SKM-1 (cell line): Measurements from ENCODE around the gene SPOUT1.
"Not testable (repeated sequence)": the region's sequence is repeated elsewhere in the genome, so short reads cannot be mapped to it uniquely, and the experiment has no call there.

ENCODE experiments used
- DNase-seq: peaks from one replicate; lab custom pipeline; 2025; ENCODE audit not compliant: unreplicated experiment; lab: John Stamatoyannopoulos, UW

Gene SPOUT1

DNA sequence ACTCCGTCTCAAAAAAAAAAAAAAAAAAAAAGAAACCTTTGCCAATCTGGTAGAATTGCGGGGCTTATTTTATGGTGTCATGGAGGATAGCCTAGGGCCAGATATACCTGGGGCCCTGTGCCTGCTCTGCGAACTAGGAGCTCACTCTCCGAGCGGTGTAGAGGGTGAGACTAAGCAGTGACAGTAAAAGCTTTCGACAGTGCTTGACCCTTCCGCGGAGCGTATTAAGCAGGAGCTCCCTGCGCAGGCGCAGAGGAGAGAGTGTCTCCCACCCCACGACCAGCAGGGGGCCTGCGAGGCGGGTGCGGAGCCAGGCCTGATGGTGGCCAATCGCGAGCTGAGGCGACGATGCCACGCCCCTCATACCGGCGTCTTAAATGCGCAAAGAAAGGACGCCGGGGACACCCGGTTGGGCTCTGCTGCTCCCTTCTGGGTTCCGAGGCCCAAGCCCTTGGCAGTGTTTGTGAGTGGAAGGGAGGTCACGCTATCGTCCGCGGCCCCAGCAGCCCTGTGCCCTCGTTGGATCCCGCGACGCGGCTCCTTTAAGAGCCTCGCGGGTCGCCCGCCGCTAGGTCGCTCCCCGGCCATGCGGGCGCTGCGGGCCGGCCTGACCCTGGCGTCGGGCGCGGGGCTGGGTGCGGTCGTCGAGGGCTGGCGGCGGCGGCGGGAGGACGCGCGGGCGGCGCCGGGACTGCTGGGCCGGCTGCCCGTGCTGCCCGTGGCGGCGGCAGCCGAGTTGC lies 11.3 kb downstream of the SPOUT1 start, which contains the start of gene ENDOG:
Gene ENDOG (plus strand): TSS at position 402 of the 740 bp plus-strand sequence. CDS start 185 bp downstream, at position 587.
- peak; percentile 85 for DNase-seq

DNA sequence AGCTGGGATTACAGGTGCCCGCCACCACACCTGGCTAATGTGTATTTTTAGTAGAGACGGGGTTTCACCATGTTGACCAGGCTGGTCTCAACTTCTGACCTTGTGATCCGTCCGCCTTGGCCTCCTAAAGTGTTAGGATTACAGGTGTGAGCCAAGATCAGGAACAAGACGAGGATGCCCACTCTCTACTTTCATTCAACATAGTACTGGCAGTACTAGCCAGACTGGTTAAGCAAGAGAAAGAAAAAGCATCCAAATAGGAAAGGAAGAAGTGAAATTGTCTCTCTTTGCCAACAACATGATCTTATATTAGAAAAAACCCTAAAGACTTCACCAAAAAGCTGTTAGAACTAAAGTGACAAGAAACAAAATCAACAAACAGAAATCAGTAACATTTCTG lies 18.7 kb downstream of the SPOUT1 start:
- DNase-seq, result no peak

DNA sequence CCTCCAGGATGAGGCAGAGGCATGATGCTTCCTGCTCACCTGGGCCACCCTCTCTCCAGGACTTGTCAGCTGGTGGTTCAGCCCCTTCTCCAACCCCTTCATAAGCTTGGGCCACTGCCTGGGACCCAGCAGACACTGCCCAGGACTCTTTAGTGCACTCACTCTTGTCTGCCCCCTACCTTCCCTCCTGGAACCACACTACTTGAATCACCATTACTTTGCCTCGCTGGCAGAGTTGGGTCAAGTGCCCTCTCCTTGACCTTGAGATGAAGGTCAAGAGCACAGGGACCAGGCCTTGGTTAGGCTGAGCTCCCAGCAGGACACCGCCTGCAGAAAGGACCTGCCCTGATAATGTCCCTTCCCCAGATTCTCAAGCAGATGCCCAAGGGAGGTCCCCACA lies 19.8 kb downstream of the SPOUT1 start:
- no peak for DNase-seq

DNA sequence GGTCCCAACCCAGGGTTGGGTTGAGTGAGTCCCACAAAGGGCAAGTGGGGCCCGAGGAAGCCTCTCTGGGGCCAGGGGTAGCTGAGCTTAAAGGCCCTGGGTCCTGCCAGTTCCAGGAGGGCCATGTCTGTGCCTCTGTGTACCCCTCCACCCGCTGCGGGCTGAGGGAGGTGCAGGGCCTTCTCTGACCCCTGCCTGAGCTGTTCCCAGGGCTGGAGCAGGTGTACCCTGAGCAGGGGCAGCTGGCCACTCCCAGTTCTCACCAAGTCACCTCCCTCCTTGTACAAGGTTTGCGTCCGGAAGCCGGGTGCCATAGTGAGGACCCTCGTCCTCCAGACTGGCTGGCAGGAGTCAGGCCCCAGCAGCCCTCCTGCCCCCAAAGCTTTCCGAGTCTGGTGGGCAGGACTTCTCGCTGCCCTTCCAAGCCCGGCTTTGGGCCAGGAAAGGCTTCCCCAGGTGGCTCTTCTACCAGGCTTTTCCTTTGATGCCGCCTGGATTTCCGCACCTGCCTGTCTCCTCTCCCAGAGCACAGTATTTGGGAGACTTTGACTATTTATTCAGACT lies 20.5 kb downstream of the SPOUT1 start:
- no peak for DNase-seq

DNA sequence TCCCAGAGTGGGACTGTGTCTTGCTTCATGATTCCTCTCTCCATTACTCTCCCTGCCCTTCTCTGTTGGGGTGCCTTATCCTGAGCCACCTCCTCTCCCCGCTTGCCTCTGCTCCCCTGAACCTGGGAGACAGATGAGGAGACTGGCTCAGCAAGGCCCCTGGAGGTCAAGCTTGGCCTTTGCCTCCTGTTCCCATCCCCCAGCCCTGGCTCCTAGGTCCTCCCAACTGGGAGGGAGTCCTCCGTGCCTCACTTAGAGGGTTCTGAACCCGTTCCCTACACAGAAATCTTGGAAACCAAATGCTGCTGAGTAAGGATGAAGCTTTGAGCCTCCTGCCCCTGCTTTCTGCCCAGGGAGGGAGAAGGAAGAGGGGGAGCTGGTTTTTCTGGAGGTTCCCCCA lies 21.1 kb downstream of the SPOUT1 start:
- no peak for DNase-seq

DNA sequence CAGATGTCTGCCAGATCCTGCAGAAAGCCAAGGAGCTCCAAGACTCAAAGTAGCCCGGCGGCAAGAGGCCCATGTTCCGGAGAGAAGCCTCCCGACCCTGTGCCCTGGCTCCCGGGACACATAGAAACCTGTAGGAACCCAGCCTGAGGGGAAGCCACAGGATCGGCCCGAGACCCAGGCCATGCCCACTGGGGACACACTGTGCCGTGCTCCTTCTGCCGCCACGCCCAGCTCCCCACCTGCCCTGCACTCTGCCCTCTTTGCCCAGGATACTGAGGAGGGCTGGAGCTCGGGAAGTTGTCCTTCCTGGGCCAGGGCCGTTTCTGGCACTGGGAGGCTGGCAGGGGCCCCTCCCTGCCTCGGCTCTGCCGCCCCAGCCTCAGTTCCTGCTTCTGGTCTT lies 21.8 kb downstream of the SPOUT1 start:
- no peak for DNase-seq

DNA sequence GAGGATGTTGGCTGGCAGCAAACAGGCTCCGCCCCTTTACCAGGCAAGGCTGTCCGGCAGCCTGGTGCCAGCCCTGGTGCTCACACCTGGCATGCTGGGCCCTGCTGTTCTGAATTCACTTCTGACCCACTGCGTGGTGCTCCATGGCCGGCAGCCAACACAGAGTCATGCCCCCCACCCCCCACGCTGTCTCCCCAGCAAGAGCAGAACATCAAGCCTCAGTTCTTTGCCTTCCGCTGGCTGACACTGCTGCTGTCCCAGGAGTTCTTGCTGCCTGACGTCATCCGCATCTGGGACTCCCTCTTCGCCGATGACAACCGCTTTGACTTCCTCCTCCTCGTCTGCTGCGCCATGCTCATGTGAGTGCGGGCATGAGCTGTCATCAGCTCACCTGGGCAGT lies 23.9 kb downstream of the SPOUT1 start:
- no peak for DNase-seq

DNA sequence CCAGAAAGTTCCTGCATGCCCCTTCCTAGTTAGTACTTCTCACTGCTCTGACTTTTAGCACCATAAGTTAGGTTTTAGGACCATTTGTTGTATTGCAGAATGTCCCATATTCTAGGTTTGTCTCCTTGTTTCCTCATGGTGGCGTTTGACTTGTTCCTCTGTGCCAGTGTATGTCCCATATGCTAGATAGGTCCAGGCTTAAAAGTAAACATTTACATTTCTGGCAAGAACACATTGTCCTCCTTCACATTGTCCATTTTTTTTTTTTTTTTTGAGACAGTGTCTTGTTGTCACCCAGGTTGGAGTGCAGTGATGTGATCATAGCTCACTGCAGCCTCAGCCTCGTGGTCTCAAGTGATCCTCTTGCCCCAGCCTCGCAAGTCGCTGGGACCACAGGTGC lies 27.1 kb downstream of the SPOUT1 start:
- no peak for DNase-seq

DNA sequence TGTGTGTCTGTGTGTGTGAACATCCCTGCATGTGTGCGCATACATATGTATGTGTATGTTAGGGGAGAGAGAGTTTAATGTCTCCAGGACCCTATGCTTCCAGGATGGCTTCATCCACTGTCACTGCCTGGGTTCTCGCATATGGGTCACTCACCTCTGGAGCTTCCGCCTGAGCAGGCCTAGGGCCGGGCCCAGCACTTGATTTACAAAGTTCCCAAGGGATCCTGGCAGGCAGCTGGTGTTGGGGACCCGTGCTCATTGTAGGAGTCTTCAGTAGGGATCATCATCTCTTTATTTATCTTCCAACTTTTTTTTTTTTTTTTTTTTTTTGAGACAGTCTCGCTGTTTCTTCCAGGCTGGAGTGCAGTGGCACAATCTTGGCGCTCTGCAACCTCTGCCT lies 29.5 kb downstream of the SPOUT1 start:
- DNase-seq, result no peak

DNA sequence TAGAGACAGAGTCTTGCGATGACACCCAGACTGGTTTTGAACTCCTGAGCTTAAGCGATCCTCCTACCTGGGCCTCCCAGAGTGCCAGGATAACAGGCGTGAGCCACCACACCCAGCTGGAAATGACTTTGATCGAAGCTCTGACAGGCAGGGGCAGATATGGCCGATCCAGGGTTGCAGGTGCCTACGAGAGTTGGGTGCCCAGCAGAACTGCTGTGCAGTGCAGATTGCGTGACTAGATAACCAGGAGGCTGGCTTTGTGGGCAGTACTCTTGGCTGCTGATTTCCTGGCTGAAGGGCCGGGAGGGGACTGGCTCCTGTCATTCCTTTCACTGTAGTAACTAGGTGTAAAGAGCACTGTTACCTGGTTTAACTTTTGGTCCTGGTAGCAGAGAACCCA lies 30.7 kb downstream of the SPOUT1 start:
- DNase-seq, result no peak

DNA sequence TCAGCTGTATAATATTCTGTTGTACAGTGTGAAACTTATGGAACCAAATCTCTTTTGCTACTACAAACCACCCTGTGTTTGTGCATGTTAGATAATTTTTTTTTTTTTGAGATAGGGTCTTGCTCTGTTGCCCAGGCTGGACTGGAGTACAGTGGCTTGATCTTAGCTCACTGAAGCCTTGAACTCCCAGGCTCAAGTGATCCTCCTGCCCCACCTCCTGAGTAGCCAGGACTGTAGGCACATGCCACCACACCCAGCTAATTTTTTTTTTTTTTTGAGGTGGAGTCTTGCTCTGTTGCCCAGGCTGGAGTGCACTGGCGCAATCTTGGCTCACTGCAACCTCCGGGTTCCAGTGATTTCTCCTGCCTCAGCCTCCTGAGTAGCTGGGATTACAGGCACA lies 34.6 kb downstream of the SPOUT1 start:
- DNase-seq, result not testable (repeated sequence)

DNA sequence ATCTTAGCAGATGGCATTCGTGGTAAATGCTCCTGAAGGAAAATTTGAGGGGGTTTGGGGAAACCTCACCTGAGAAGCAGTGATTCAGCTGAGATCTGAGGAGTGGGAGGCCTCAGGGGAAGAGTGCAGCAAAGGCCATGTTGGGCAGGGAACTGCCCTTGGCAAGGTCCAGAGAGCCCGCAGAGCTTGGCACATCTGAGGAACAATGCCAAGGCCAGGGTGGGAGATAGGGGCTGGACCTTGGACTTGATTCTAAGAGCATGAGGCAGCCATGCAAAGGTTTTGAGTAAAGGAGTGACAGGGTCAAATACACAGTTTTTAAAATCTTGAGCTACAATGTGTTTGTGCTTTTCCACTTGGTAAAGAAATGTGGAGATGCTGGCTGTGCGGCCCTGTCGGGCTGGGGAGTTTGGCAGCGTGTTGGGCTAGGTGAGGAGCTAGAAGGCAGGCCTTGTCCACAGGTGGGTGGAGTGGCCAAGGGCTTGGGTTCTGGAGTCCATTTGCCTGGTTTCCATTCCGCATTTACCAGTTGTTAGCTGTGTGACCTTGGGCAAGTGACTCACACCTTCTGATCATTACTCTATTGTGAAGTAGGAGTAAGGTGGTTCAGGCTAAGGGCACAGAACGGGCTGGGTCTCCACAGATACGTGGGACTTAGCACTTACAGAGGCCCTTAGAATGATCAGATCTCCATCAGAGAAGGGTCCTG lies 36.5 kb downstream of the SPOUT1 start:
- no peak for DNase-seq

DNA sequence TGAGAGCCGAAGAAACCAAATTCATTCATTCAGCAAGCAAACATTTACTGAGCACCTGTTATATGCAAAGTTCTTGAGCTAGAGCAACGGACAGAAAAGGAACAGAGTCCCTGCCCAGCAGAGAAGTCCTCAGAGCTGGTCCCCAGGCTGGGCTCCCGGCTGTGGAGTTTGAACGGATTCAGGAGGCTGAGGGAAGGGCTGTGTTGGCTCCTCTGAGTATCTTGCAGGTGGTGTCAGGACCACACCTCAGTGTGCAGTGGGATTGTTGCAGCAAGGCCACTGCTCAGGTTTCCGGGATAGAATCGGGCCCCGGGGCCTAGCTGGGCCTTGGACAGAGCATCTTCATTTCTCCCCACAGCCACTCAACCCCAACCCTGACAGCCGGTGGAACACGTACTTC lies 37.5 kb downstream of the SPOUT1 start:
- no peak for DNase-seq

DNA sequence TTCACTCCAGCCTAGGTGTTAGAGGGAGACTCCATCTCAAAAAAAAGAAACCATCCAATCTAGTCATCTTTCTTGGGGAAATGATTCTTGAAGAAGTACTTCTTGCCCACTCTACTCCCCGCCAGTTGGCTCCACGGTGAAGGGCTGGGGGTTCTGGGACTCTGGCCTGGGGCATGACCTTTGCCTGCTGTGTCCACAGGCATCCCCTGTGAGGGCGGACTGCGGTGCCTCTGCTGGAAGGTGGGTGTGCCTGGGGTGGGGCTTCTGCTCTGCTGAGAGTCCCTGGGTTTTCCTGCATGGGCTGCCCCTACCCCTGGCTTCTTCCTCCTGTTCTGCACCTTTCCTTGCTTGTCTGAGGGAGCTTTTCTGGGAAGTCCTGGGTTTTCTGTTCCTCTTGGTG lies 39.1 kb downstream of the SPOUT1 start:
- DNase-seq, result no peak

DNA sequence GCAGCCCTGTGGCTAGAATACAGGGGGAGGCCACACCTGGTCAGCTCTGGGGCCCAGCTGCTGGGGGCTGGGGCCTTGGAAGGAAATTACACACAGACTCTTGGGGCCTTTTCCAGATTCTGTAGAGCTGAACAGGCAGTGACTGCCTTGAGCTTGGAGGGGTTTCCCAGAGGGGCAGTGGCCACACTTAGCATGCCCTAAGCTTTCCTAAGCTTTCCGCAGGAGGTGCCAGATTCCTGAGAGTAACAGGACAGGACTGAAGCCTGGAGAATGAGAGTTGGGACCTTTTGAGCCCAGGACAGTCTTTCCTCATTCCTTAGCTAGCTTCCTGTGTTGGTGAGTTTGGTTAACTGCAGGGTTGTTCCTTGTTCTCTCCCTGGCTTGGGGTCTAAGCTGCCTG lies 41.1 kb downstream of the SPOUT1 start:
- DNase-seq, result no peak

DNA sequence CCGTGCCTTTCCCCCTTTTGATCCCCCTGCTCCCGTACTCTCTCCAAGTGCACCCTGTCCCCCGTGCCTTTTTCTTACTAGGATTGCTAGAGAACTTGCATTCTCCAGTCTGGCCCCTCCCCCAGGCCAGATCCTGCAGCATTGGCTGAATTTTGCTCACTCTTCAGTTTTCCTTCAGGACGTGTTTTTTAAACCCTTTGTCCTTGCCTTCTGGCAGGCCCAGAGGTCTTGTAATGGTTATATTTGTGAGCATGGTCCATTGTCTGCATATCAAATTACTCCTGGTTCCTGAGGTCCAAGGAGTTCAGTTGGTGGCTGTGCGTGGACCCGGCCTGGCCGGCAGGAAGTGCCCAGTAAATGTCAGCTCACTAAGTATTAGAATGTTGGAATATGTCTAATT lies 41.9 kb downstream of the SPOUT1 start:
- no peak for DNase-seq

DNA sequence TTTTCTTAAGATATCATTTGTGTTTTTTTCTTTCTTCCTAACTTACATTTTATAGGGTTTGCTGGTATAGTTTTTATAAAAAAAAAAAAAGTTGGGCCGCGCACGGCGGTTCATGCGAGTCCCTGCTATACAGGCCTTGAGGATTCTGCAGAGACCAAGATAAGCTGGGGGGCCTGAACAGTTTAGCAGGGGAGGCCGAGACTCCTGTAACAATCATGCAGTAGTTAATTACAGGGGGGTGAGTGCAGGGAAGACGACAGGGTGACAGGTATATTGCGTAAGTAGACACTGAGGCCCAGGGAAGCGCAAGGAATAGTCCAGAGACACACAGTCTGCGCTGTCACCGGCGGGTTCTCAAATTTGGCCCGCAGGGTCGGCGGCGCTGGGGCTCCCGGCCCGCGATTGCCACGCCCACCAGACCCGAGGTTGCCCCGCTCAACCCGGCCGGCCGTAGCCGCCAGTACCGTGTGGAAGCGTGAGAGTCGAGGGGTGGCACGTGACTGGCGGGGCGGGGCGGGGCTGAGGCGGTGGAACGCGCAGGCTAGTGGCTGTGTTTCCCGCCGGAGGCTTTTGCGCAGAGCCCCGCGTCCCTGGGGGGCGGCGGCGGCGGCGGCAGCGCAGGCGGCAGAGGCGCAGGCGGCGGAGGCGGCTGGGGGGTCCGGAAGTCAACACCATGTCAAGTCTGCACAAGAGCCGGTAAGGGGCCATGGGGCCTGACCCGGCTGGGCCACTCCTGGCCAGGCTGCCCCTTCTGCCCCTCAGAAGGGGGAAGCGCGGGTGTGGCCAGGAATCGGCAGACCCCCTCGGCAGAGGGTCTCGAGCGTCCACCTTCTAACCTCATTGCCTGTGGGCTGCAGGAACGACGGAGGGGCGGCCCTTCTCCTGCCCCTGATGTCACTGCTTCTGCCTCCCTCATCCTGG lies 42.7 kb downstream of the SPOUT1 start, which contains the start of gene TBC1D13:
Gene TBC1D13 (plus strand): TSS at position 573 of the 921 bp plus-strand sequence. CDS start 101 bp downstream, at position 674.
- DNase-seq, result peak; percentile 74

DNA sequence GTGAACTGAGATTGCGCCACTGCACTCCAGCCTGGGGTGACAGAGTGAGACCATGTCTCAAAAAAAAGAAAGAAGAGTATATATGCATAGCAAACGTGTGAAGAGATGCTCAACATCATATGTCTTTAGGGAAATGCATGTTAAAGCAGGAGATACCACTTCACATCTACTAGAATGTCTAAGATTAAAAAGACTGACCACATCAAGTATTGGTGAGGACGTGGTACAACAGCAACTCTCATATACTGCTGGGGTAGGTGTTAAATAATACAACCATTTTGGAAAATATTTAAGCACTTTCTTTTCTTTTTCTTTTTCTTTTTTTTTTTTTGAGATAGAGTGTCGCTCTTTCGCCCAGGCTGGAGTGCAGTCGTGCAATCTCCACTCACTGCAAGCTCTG lies 44.2 kb downstream of the SPOUT1 start:
- DNase-seq, result no peak

DNA sequence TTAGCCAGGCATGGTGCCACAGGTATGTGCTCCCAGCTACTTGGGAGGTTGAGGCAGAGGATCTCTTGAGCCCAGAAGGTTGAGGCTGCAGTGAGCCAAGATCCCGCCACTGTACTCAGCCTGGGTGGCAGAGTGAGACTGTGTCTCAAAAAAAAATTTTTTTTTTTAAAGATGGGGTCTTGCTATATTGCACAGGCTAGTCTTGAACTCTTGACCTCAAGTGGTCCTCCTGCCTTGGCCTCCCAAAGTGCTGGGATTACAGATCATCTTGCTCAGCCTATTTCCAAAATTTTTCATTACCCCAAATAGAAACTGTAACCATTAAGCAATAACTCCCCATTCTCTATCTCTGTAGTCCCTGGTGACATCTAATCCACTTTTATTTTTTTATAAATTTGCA lies 46.9 kb downstream of the SPOUT1 start:
- no peak for DNase-seq

DNA sequence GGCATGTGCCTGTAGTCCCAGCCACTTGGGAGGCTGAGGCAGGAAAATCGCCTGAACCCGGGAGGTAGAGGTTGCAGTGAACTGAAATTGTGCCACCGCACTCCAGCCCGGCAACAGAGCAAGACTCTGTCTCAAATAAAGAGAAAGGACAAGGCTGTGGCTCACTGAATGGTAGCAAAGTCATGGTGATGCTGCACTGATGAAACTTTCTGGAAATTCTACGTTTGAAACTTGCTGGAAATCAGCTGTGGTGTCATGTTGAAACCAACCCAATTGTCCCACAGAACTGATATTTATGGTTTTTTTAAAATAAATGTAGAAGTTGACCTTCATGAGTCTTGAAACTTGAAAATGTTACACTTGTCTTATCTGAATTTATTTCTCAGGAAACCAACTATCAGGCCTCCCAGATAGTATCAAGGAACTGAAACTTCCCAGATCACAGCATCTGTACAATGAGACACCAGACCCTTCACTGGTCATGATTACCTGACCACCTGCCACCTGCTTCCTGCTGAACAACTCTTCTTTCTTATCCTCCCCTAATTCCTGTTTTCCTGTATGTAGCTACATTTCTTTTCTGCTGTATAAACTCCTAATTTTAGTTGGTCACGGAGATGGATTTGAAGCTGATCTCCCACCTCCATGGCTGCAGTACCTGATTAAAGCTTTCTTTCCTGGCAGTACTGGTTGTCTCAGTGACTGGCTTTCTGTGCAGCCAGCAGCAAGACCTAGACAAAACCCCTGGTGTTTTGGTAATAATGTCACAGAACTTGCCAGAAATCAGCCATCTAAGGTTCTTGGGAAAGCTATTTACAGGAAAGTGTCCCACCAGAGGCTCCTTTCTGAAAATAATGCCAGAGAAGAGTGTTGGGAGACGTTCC lies 48.2 kb downstream of the SPOUT1 start:
- DNase-seq, result no peak
